GM23338 (cell line): ENCODE measurements around the gene PRKCI. TPM values are rescaled to one million over a fixed set of nuclear protein-coding genes. Genes with fewer than 3 reads are reported as not detected.

Experiments
- ATAC-seq: fragments of 200-7000 bp; cut with Tn5 transposase; 3 replicates; pipeline ENCODE4 v1.9.1; 2020
- DNase-seq: peaks from one replicate; pipeline ENCODE4 v3.0.0-alpha.2; 2015; ENCODE audit warnings: low spot score
- H2AFZ ChIP-seq: fragments of 200-600 bp; sonication (generic); 2 replicates; pipeline ENCODE4 v1.8.0; 2016; ENCODE audit warnings: antibody characterized with exemption, mild to moderate bottlenecking, moderate library complexity
- H3F3A ChIP-seq: fragments of 200-600 bp; sonication (generic); replicated peaks from 2 replicates; pipeline ENCODE4 v1.8.0; 2017; ENCODE audit warnings: antibody characterized with exemption, mixed run types, low read depth
- H3K27ac ChIP-seq: fragments of 200-600 bp; sonication (generic); 2 replicates; pipeline ENCODE4 v1.6.1; 2016; ENCODE audit warnings: low read depth
- H3K27me3 ChIP-seq: fragments of 200-600 bp; sonication (generic); 2 replicates; pipeline ENCODE4 v1.8.0; 2016; ENCODE audit warnings: mild to moderate bottlenecking, mixed run types, moderate library complexity; ENCODE audit not compliant: insufficient read depth
- H3K36me3 ChIP-seq: fragments of 200-600 bp; sonication (generic); 2 replicates; pipeline ENCODE4 v1.8.0; 2016; ENCODE audit warnings: mild to moderate bottlenecking; ENCODE audit not compliant: insufficient read depth
- H3K4me1 ChIP-seq: fragments of 200-600 bp; sonication (generic); 2 replicates; pipeline ENCODE4 v1.8.0; 2016; ENCODE audit warnings: mild to moderate bottlenecking, moderate library complexity; ENCODE audit not compliant: insufficient read depth
- H3K4me2 ChIP-seq: fragments of 200-600 bp; sonication (generic); 2 replicates; pipeline ENCODE4 v1.7.1; 2017; ENCODE audit warnings: mixed run types
- H3K4me3 ChIP-seq: fragments of 200-600 bp; sonication (generic); 2 replicates; pipeline ENCODE4 v1.6.1; 2016; ENCODE audit warnings: mixed run types
- H3K79me2 ChIP-seq: fragments of 200-600 bp; sonication (generic); replicated peaks from 2 replicates; pipeline ENCODE4 v1.8.0; 2017; ENCODE audit warnings: mild to moderate bottlenecking; ENCODE audit not compliant: insufficient read depth
- H3K9me2 ChIP-seq: fragments of 200-600 bp; sonication (generic); 2 replicates; pipeline ENCODE4 v1.8.0; 2017; ENCODE audit not compliant: insufficient read depth
- H4K20me1 ChIP-seq: fragments of 200-600 bp; sonication (generic); replicated peaks from 2 replicates; pipeline ENCODE4 v1.8.0; 2017; ENCODE audit warnings: mild to moderate bottlenecking; ENCODE audit not compliant: insufficient read depth
- H3K27ac Mint-ChIP-seq: 2 replicates; pipeline ENCODE4 v1.8.0; 2020; ENCODE audit warnings: inconsistent platforms, mild to moderate bottlenecking, moderate library complexity, mixed read lengths
- H3K27me3 Mint-ChIP-seq: 3 replicates; pipeline ENCODE4 v1.8.0; 2022; ENCODE audit warnings: low read depth, mild to moderate bottlenecking, moderate library complexity, mixed read lengths, inconsistent platforms; ENCODE audit not compliant: insufficient read depth, poor library complexity
- H3K36me3 Mint-ChIP-seq: 3 replicates; pipeline ENCODE4 v1.8.0; 2021; ENCODE audit warnings: low read depth, mild to moderate bottlenecking, inconsistent platforms, moderate library complexity, mixed read lengths
- H3K4me1 Mint-ChIP-seq: 3 replicates; pipeline ENCODE4 v1.8.0; 2020; ENCODE audit warnings: mild to moderate bottlenecking, inconsistent platforms, mixed read lengths
- H3K4me3 Mint-ChIP-seq: 3 replicates; pipeline ENCODE4 v1.8.0; 2021; ENCODE audit warnings: moderate library complexity, mild to moderate bottlenecking, inconsistent platforms, mixed read lengths
- H3K9me3 Mint-ChIP-seq: 3 replicates; pipeline ENCODE4 v1.8.0; 2020; ENCODE audit warnings: moderate library complexity, mild to moderate bottlenecking, inconsistent platforms, mixed read lengths
- CREB1 ChIP-seq: fragments of 250-450 bp; sonication (Bioruptor Pico); IDR thresholded peaks from 2 replicates; pipeline ENCODE4 v1.5.0; 2020; ENCODE audit warnings: low read depth, mild to moderate bottlenecking, moderate library complexity
- EZH2 ChIP-seq: fragments of 200-600 bp; sonication (generic); IDR thresholded peaks from one replicate; pipeline ENCODE4 v1.8.0; 2017; ENCODE audit warnings: antibody characterized with exemption, mild to moderate bottlenecking, low read depth; ENCODE audit not compliant: unreplicated experiment
- EZH2phosphoT487 ChIP-seq: fragments of 200-600 bp; sonication (generic); IDR thresholded peaks from one replicate; pipeline ENCODE4 v1.8.1; 2018; ENCODE audit warnings: antibody characterized with exemption; ENCODE audit not compliant: unreplicated experiment
- JUNB ChIP-seq: IDR thresholded peaks from one replicate; pipeline ENCODE4 v1.6.1; 2016; ENCODE audit warnings: antibody characterized with exemption; ENCODE audit not compliant: unreplicated experiment
- NANOG ChIP-seq: IDR thresholded peaks from 2 replicates; pipeline ENCODE4 v1.6.1; 2016; ENCODE audit warnings: antibody characterized with exemption, borderline replicate concordance
- POLR2AphosphoS5 ChIP-seq: IDR thresholded peaks from 2 replicates; pipeline ENCODE4 v1.6.1; 2016; ENCODE audit warnings: antibody characterized with exemption, low read depth
- STAT1 ChIP-seq: IDR thresholded peaks from one replicate; pipeline ENCODE4 v1.6.1; 2016; ENCODE audit warnings: antibody characterized with exemption; ENCODE audit not compliant: unreplicated experiment
- ZNF114 ChIP-seq: fragments of 250-450 bp; sonication (Bioruptor Pico); IDR thresholded peaks from 2 replicates; pipeline ENCODE4 v1.5.0; 2020; ENCODE audit warnings: mild to moderate bottlenecking, moderate library complexity
- ZNF331 ChIP-seq: fragments of 250-450 bp; sonication (Bioruptor Pico); IDR thresholded peaks from 2 replicates; pipeline ENCODE4 v1.5.0; 2020; ENCODE audit warnings: low read depth, mild to moderate bottlenecking, moderate library complexity
- polyA plus RNA-seq: library from polyadenylated mRNA; unstranded; fragments of >200 nt; fragmentation: Nextera tagmentation; extraction: Ambion mirVana; gene quantifications from 2 replicates; pipeline ENCODE4 v1.2.1, GENCODE V29; 2016
- total RNA-seq: library from RNA; depleted of rRNA; stranded (reverse); fragments of >200 nt; shearing (Covaris generic); gene quantifications from 2 replicates; pipeline ENCODE4 v1.2.3, GENCODE V29; 2014
- TF ChIP-seq, protein P1 (sequence below): IDR thresholded peaks from one replicate; pipeline ENCODE4 v1.6.1; 2018; ENCODE audit warnings: antibody characterized with exemption; ENCODE audit not compliant: unreplicated experiment
- TF ChIP-seq, protein P2 (sequence below): fragments of 250-450 bp; sonication (Bioruptor Pico); IDR thresholded peaks from 2 replicates; pipeline ENCODE4 v1.5.0; 2020; ENCODE audit warnings: mild to moderate bottlenecking, moderate library complexity
- TF ChIP-seq, protein P3 (sequence below), 2 experiments: fragments of 200-600 bp in 1 of 2; sonication (generic) in 1 of 2; conservative IDR thresholded peaks; 2 replicates each; pipeline versions ENCODE4 v1.5.1 to v1.6.1; 2016 to 2017; ENCODE audit warnings: antibody characterized with exemption in 2 of 2, low read depth in 2 of 2, mild to moderate bottlenecking in 2 of 2, moderate library complexity in 1 of 2
- TF ChIP-seq, protein P4 (sequence below): IDR thresholded peaks from 2 replicates; pipeline ENCODE4 v1.6.1; 2016; ENCODE audit warnings: antibody characterized with exemption

The PRKCI gene
- total and polyA plus RNA-seq, 2 experiments from 2014 or later = 58.0 to 119 TPM

DNA sequence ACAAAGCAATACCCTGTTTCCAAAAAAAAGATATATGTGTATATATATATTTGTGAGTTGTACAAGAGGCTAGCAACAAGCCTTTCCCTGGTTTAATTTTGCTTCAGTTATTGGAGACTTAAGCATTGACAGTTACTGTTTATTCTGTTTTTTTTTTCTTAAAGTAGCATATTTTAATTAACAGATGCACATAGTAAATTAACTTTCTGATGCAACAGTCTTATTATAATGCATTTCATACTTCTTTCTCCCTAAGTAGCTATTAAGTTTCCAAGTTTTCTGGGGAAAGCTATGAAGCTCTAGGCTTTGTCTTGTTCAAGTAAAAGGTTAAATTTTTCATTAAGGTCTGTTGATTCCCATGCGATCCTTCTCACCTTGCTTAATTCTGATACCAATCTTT is 17.9 kb downstream of the PRKCI start:
- Mint-ChIP-seq H3K27ac (peak overlapping the region; percentile 88), H3K4me3 (no peak overlapping the region), H3K36me3 (peaks cover 41% of the 10 kb centered on the region), H3K9me3 (no peaks in the 10 kb centered on the region), H3K27me3 (no peaks in the 10 kb centered on the region), H3K4me1 (peaks cover 2% of the 10 kb centered on the region; the same call in 2 of the 3 replicates)
- no peak for DNase-seq
- H3K9me2 ChIP-seq = no peaks in the 10 kb centered on the region
- H3K4me1 ChIP-seq = 0 out of 2 replicates have a peak, but pooled peaks cover 3% of the 10 kb centered on the region
- H4K20me1 ChIP-seq = peaks cover 11% of the 10 kb centered on the region
- H3K4me3 ChIP-seq = no peak overlapping the region
- no peak overlapping the region for H2AFZ ChIP-seq
- no peaks in the 10 kb centered on the region for H3F3A ChIP-seq
- ATAC-seq = no peak
- H3K27ac ChIP-seq = 0 out of 2 replicates have a peak overlapping the region, but pooled peaks have one; percentile 24
- no peak overlapping the region for H3K4me2 ChIP-seq
- H3K36me3 ChIP-seq = peaks cover 21% of the 10 kb centered on the region
- H3K27me3 ChIP-seq = no peaks in the 10 kb centered on the region
- TF ChIP-seq POLR2AphosphoS5 (no peak), NANOG (no peak), ZNF114 (CRISPR knock-in tag) (no peak), EZH2phosphoT487 (no peak), STAT1 (no peak), JUNB (no peak), EZH2 (no peak), CREB1 (CRISPR knock-in tag) (no peak), ZNF331 (CRISPR knock-in tag) (no peak)
- TF ChIP-seq, protein P1, sequence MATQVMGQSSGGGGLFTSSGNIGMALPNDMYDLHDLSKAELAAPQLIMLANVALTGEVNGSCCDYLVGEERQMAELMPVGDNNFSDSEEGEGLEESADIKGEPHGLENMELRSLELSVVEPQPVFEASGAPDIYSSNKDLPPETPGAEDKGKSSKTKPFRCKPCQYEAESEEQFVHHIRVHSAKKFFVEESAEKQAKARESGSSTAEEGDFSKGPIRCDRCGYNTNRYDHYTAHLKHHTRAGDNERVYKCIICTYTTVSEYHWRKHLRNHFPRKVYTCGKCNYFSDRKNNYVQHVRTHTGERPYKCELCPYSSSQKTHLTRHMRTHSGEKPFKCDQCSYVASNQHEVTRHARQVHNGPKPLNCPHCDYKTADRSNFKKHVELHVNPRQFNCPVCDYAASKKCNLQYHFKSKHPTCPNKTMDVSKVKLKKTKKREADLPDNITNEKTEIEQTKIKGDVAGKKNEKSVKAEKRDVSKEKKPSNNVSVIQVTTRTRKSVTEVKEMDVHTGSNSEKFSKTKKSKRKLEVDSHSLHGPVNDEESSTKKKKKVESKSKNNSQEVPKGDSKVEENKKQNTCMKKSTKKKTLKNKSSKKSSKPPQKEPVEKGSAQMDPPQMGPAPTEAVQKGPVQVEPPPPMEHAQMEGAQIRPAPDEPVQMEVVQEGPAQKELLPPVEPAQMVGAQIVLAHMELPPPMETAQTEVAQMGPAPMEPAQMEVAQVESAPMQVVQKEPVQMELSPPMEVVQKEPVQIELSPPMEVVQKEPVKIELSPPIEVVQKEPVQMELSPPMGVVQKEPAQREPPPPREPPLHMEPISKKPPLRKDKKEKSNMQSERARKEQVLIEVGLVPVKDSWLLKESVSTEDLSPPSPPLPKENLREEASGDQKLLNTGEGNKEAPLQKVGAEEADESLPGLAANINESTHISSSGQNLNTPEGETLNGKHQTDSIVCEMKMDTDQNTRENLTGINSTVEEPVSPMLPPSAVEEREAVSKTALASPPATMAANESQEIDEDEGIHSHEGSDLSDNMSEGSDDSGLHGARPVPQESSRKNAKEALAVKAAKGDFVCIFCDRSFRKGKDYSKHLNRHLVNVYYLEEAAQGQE = no peak
- TF ChIP-seq, protein P2, sequence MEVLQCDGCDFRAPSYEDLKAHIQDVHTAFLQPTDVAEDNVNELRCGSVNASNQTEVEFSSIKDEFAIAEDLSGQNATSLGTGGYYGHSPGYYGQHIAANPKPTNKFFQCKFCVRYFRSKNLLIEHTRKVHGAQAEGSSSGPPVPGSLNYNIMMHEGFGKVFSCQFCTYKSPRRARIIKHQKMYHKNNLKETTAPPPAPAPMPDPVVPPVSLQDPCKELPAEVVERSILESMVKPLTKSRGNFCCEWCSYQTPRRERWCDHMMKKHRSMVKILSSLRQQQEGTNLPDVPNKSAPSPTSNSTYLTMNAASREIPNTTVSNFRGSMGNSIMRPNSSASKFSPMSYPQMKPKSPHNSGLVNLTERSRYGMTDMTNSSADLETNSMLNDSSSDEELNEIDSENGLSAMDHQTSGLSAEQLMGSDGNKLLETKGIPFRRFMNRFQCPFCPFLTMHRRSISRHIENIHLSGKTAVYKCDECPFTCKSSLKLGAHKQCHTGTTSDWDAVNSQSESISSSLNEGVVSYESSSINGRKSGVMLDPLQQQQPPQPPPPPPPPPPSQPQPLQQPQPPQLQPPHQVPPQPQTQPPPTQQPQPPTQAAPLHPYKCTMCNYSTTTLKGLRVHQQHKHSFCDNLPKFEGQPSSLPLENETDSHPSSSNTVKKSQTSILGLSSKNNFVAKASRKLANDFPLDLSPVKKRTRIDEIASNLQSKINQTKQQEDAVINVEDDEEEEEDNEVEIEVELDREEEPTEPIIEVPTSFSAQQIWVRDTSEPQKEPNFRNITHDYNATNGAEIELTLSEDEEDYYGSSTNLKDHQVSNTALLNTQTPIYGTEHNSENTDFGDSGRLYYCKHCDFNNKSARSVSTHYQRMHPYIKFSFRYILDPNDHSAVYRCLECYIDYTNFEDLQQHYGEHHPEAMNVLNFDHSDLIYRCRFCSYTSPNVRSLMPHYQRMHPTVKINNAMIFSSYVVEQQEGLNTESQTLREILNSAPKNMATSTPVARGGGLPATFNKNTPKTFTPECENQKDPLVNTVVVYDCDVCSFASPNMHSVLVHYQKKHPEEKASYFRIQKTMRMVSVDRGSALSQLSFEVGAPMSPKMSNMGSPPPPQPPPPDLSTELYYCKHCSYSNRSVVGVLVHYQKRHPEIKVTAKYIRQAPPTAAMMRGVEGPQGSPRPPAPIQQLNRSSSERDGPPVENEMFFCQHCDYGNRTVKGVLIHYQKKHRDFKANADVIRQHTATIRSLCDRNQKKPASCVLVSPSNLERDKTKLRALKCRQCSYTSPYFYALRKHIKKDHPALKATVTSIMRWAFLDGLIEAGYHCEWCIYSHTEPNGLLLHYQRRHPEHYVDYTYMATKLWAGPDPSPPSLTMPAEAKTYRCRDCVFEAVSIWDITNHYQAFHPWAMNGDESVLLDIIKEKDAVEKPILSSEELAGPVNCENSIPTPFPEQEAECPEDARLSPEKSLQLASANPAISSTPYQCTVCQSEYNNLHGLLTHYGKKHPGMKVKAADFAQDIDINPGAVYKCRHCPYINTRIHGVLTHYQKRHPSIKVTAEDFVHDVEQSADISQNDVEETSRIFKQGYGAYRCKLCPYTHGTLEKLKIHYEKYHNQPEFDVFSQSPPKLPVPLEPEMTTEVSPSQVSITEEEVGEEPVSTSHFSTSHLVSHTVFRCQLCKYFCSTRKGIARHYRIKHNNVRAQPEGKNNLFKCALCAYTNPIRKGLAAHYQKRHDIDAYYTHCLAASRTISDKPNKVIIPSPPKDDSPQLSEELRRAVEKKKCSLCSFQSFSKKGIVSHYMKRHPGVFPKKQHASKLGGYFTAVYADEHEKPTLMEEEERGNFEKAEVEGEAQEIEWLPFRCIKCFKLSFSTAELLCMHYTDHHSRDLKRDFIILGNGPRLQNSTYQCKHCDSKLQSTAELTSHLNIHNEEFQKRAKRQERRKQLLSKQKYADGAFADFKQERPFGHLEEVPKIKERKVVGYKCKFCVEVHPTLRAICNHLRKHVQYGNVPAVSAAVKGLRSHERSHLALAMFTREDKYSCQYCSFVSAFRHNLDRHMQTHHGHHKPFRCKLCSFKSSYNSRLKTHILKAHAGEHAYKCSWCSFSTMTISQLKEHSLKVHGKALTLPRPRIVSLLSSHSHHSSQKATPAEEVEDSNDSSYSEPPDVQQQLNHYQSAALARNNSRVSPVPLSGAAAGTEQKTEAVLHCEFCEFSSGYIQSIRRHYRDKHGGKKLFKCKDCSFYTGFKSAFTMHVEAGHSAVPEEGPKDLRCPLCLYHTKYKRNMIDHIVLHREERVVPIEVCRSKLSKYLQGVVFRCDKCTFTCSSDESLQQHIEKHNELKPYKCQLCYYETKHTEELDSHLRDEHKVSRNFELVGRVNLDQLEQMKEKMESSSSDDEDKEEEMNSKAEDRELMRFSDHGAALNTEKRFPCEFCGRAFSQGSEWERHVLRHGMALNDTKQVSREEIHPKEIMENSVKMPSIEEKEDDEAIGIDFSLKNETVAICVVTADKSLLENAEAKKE = no peak
- TF ChIP-seq, protein P3, sequence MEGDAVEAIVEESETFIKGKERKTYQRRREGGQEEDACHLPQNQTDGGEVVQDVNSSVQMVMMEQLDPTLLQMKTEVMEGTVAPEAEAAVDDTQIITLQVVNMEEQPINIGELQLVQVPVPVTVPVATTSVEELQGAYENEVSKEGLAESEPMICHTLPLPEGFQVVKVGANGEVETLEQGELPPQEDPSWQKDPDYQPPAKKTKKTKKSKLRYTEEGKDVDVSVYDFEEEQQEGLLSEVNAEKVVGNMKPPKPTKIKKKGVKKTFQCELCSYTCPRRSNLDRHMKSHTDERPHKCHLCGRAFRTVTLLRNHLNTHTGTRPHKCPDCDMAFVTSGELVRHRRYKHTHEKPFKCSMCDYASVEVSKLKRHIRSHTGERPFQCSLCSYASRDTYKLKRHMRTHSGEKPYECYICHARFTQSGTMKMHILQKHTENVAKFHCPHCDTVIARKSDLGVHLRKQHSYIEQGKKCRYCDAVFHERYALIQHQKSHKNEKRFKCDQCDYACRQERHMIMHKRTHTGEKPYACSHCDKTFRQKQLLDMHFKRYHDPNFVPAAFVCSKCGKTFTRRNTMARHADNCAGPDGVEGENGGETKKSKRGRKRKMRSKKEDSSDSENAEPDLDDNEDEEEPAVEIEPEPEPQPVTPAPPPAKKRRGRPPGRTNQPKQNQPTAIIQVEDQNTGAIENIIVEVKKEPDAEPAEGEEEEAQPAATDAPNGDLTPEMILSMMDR (conservative IDR thresholded peaks at IDR 0.05; ENCODE audit: low read depth in 2 of 2) = no peak
- TF ChIP-seq, protein P4, sequence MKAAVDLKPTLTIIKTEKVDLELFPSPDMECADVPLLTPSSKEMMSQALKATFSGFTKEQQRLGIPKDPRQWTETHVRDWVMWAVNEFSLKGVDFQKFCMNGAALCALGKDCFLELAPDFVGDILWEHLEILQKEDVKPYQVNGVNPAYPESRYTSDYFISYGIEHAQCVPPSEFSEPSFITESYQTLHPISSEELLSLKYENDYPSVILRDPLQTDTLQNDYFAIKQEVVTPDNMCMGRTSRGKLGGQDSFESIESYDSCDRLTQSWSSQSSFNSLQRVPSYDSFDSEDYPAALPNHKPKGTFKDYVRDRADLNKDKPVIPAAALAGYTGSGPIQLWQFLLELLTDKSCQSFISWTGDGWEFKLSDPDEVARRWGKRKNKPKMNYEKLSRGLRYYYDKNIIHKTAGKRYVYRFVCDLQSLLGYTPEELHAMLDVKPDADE = no peak
- peaks cover 47% of the 10 kb centered on the region for H3K79me2 ChIP-seq
